GM18526 (cell line): ENCODE measurements around the gene OST4.

ENCODE experiments used
- POLR2A ChIP-seq: IDR thresholded peaks from 3 replicates; pipeline ENCODE4 v1.6.1; 2011; ENCODE audit not compliant: insufficient read length; ENCODE audit errors: extremely low read depth

OST4 gene

GRCh38 chr2:27071990-27072830 lies 756 bp upstream of the OST4 start:
- TF ChIP-seq POLR2A, result peak; percentile 35

- no peak for TF ChIP-seq POLR2A
Measured at GRCh38 chr2:27070653-27071276, 689 bp downstream of the OST4 start.

GRCh38 chr2:27069961-27070618 lies 1.4 kb downstream of the OST4 start:
- TF ChIP-seq POLR2A, result no peak

GRCh38 chr2:27069436-27069835 lies 2.0 kb downstream of the OST4 start:
- no peak for TF ChIP-seq POLR2A

- TF ChIP-seq POLR2A, result no peak
Measured at GRCh38 chr2:27067385-27067784, 4.1 kb downstream of the OST4 start.

GRCh38 chr2:27065128-27065527 lies 6.3 kb downstream of the OST4 start:
- TF ChIP-seq POLR2A, result no peak

GRCh38 chr2:27060323-27060722 lies 11.1 kb downstream of the OST4 start:
- TF ChIP-seq POLR2A, result no peak

- no peak for TF ChIP-seq POLR2A
Measured at GRCh38 chr2:27059141-27059820, 12.2 kb downstream of the OST4 start.

- TF ChIP-seq POLR2A, result no peak
Measured at GRCh38 chr2:27058210-27058609, 13.2 kb downstream of the OST4 start.

- TF ChIP-seq POLR2A, result no peak
Measured at GRCh38 chr2:27057184-27057583, 14.3 kb downstream of the OST4 start.

GRCh38 chr2:27054721-27055120 lies 16.7 kb downstream of the OST4 start:
- no peak for TF ChIP-seq POLR2A

GRCh38 chr2:27053776-27054175 lies 17.7 kb downstream of the OST4 start:
- TF ChIP-seq POLR2A, result no peak

GRCh38 chr2:27053321-27053720 lies 18.1 kb downstream of the OST4 start:
- TF ChIP-seq POLR2A, result no peak

- no peak for TF ChIP-seq POLR2A
Measured at GRCh38 chr2:27051902-27052645, 19.4 kb downstream of the OST4 start.
